GM21825 (cell line): Measurements from ENCODE around the gene ANXA5.
"Not testable (repeated sequence)": the region's sequence is repeated elsewhere in the genome, so short reads cannot be mapped to it uniquely, and the experiment has no call there.

Experiments used
- ATAC-seq: cut with Tn5 transposase; IDR thresholded peaks from one replicate; pipeline ENCODE4 v1.9.1; 2021; ENCODE audit warnings: mild to moderate bottlenecking, moderate library complexity; ENCODE audit not compliant: unreplicated experiment

ANXA5 gene

GRCh38 chr4:121679951-121680350 is 16.8 kb downstream of the ANXA5 start:
- no peak for ATAC-seq

GRCh38 chr4:121679267-121679666 is 17.5 kb downstream of the ANXA5 start:
- ATAC-seq = no peak

- ATAC-seq = no peak
Observed at GRCh38 chr4:121677524-121677923, 19.3 kb downstream of the ANXA5 start.

- ATAC-seq = no peak
Observed at GRCh38 chr4:121676345-121677075, 20.3 kb downstream of the ANXA5 start.

DNA sequence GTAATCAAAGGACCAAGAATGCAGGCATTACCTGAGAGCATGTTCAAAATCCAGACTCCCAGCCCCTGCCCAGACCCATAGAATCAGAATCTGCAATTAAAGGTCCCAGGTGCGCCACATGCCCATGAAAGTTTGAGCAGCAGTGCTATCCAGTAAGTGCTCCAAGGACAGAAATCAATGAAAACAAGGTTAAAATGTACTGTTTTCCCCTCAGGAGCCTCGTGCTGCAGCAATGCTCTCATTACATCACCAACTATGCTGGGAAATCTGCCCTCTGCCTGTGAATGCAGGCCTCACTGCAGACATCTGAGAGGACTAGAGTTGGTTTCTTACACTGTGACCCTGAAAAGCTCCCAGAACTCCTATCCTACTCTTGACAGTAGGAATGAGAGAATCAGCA is 21.1 kb downstream of the ANXA5 start:
- ATAC-seq = no peak

- ATAC-seq = no peak
Observed at GRCh38 chr4:121674696-121675095, 22.1 kb downstream of the ANXA5 start.

DNA sequence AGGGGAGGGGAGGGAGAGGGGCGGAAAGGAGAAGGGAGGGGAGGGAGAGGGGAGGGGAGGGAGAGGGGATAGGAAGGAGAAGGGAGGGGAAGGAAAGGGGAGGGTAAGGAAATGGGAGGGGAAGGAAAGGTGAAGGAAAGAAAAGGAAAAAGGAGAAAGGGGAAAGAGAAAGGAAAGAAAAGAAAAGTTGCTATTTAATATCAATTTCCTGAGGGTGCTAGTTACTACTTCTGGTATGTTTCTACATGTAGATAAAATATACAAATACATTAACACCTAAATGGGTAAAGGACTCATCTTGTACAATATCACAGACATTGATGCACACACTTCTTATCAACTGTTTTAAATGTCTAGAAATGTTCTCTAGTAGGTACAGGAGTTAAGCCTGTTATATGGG is 22.6 kb downstream of the ANXA5 start:
- no peak for ATAC-seq

GRCh38 chr4:121669163-121669550 is 27.6 kb downstream of the ANXA5 start:
- ATAC-seq = no peak

DNA sequence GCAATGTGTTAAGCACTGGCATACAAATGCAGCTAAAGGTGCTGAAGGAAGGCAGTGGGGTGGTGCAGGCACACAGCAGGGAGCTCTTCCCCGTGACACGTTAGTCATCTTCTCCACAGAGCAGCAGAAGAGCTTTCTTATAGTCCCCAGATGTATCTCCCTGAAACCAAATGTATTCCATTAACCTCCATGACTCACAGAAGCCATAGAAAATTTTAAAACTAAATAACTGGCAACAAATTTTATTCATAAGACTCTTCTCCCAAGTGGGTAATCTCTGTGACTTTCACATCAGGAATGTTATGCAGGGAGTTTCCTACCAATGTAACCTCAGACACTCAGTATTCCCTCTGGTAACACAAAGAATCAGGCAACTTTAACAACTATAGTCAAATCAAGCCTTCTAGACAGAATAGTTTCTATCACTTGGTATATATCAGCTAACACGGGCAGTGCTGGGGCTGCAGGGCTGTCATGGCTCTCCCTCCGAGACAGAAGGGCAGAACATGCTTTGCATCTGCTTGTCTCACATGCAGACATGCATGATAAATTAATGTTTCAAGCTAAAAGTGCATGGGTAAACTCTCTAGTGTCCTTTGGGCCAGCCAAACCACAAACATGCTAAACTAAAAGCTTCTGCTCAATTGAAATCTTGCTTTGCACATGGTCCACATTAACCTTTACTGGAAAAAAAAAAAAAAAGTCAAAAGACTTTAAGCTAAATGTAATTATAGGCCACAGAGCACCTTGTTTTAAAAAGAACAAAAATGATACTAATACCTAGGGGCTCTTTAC is 28.2 kb downstream of the ANXA5 start:
- no peak for ATAC-seq

GRCh38 chr4:121666091-121666679 is 30.6 kb downstream of the ANXA5 start:
- ATAC-seq = no peak

DNA sequence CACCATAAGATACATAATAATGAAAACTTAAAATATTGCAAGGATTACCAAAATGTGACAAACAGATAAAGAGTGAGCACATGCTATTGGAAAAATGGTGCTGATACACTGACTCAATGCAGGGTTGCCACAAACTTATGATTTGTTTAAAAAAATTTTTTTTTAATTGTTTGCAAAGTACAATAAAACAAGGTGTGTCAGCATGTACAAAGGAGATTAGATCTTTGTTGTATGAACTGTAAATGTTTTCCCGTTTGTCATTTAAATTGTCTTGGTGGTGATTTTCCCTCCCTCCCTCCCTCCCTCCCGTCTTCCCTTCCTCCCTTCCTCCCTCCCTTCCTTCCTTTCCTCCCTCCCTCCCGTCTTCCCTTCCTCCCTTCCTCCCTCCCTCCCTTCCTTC is 31.4 kb downstream of the ANXA5 start:
- no peak for ATAC-seq

GRCh38 chr4:121662225-121662624 is 34.6 kb downstream of the ANXA5 start:
- ATAC-seq = no peak

DNA sequence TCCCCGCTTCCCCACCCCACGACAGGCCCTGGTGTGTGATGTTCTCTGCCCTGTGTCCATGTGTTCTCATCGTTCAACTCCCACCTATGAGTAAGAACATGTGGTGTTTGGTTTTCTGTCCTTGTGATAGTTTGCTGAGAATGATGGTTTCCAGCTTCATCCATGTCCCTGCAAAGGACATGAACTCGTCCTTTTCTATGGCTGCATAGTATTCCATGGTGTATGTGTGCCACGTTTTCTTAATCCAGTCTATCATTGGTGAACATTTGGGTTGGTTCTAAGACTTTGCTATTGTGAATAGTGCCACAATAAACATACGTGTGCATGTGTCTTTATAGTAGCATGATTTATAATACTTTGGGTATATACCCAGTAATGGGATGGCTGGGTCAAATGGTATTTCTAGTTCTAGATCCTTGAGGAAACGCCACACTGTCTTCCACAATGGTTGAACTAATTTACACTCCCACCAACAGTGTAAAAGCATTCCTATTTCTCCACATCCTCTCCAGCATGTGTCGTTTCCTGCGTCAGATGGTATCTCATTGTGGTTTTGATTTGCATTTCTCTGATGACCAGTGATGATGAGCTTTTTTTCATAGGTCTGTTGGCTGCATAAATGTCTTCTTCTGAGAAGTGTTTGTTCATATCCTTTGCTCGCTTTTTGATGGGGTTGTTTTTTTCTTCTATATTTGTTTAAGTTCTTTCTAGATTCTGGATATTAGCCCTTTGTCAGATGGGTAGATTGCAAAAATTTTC is 36.4 kb downstream of the ANXA5 start:
- ATAC-seq = not testable (repeated sequence)

GRCh38 chr4:121658125-121658524 is 38.7 kb downstream of the ANXA5 start:
- no peak for ATAC-seq

DNA sequence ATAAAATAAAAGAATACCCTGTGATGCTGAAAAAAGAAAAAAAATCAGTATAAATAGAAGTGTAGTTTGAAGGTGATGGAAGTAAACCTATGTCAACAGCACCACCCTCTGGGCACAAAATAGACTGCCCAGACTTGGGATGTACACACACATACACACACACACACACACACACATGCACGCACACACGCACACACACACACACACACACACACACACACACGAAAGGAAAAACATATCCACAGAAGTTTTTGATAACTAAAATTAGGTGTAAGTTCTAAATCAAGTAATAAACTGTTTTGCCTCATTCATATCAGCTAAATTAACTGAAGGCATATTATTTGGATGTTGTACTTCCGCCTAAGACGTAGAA is 40.5 kb downstream of the ANXA5 start:
- no peak for ATAC-seq

DNA sequence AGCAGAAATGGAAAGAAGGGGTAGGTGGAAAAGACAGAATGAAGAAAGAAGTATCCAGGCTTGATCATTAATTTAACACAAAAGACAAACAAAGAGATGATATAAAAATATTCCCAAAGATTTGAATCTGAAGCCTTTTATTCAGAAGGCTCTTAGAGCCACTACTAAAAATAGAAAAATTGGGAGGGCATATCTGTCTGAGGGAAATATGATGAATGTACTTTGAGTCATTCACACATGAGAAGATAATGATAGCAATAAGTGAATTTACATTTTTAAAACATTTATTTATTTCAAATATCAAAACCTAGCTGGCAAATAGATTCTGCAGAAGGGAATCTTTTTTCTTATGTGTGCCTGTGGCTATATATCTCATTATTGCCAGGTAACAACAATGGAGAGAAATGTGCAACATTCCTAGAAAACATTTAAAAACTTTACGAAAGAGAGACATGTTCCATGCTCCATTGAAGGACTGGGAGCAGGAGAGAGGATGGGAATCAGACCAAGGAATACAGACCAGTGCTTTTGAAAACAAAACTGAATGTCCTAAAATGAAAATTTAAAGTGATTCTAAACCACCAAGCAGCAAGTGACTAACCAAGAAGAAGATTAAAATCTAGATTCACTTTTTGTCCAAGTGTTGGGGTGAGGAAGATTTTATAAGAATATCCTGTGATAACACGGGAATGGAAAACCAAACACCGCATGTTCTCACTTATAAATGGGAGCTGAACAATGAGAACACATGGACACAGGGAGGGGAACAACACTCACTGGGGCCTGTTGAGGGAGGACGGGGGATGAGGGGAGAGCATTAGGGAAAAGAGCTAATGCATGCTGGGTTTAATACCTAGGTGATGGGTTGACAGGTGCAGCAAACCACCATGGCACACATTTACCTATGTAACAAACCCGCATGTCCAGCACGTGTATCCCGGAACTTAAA is 41.2 kb downstream of the ANXA5 start:
- no peak for ATAC-seq

DNA sequence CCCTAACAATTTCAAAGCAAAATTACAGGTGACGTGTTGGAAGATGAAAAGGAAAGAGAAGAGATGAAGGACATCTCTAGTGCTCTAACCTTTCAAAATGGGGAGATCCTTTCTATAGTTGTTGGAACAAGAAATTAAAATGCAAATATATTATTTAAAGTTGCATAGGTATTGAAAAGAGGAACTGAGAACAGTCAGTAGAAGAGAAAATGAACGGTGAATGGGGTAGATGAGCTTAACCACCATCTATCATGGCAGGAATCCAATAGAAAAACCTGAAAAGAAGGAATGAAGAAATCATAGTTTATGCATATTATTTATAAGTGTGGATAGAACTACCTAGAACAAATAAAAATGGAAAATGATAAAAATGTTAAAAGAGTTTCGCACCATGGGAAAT is 42.0 kb downstream of the ANXA5 start:
- ATAC-seq = peak; percentile 83

- no peak for ATAC-seq
Observed at GRCh38 chr4:121653986-121654385, 42.8 kb downstream of the ANXA5 start.

GRCh38 chr4:121653214-121653613 is 43.6 kb downstream of the ANXA5 start:
- no peak for ATAC-seq

- no peak for ATAC-seq
Observed at GRCh38 chr4:121651597-121651996, 45.2 kb downstream of the ANXA5 start.
